Measurements from ENCODE around the gene TRMU.

The TRMU gene

DNA sequence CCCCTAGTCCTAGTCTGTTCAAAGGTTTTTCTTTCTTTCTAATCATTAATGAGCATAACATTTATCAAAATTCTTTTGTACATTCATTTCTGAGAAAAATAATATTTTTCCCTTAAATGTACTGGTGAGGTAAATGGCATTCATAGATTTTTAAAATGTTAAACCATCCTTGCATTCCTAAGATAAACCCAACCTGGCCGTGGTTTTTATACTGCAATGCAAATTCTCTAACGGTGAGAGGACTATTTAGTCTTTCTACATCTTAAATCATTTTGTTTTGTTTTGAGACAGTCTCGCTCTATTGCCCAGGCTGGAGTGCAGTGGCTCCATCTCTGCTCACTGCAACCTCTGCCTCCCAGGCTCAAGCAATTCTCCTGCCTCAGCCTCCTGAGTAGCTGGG, 40.6 kb downstream of the TRMU start:
- no peak for TF ChIP-seq CTCF (IDR thresholded peaks at IDR 0.05; ENCODE audit: low read depth, low read length)
- H3K4me3 ChIP-seq (ENCODE audit: low read depth, low read length): no peak overlapping the region
- H3K27ac ChIP-seq: no peak overlapping the region
- H3K9me3 ChIP-seq (ENCODE audit: severe bottlenecking): peaks cover 3% of the 10 kb centered on the region
- H3K36me3 ChIP-seq: no peaks in the 10 kb centered on the region
- no peak for DNase-seq
- no peaks in the 10 kb centered on the region for H3K27me3 ChIP-seq (ENCODE audit: insufficient read depth, low read depth, severe bottlenecking)

DNA sequence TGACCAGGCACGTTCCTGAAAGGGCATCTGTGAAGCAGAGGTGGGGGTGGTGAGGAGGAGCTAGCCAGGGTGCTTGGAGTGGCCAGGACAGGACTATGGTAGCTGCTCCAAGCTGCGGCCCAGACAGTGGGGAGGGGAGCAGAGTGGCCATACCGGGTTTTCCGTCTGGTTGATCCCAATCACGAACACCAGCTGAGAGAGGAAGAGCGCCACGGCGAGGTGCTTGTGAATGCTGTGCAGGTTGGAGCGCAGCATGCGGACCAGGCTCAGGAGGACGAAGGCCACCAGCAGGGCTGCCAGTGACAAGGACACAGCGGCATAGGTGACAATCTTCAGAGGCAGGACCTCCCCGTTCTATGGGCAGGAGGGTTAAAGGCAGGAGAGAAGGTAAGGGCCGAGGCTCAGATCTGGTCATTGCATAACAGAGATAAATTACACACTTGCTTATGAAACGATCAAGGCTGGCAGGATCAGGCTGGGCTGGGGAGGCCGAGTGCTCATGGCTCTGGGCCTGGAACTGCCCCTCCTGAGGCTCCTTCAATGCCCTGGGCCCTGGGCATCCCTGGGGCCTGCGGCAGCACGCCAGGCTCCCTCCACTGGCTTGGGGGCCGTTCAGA, 41.5 kb downstream of the TRMU start:
- DNase-seq: no peak
- Histone ChIP-seq H3K36me3 (no peaks in the 10 kb centered on the region), H3K9me3 (ENCODE audit: severe bottlenecking) (peaks cover 3% of the 10 kb centered on the region), H3K27me3 (ENCODE audit: insufficient read depth, low read depth, severe bottlenecking) (no peaks in the 10 kb centered on the region), H3K4me3 (ENCODE audit: low read depth, low read length) (no peak overlapping the region), H3K27ac (no peak overlapping the region)
- TF ChIP-seq CTCF (IDR thresholded peaks at IDR 0.05; ENCODE audit: low read depth, low read length): no peak

GRCh38 chr22:46377525-46378425, 42.3 kb downstream of the TRMU start:
- DNase-seq: no peak
- H3K27ac ChIP-seq: no peak overlapping the region
- peaks cover 3% of the 10 kb centered on the region for H3K9me3 ChIP-seq (ENCODE audit: severe bottlenecking)
- no peaks in the 10 kb centered on the region for H3K36me3 ChIP-seq
- no peak for TF ChIP-seq CTCF (IDR thresholded peaks at IDR 0.05; ENCODE audit: low read depth, low read length)
- H3K27me3 ChIP-seq (ENCODE audit: insufficient read depth, low read depth, severe bottlenecking): no peaks in the 10 kb centered on the region
- no peak overlapping the region for H3K4me3 ChIP-seq (ENCODE audit: low read depth, low read length)

DNA sequence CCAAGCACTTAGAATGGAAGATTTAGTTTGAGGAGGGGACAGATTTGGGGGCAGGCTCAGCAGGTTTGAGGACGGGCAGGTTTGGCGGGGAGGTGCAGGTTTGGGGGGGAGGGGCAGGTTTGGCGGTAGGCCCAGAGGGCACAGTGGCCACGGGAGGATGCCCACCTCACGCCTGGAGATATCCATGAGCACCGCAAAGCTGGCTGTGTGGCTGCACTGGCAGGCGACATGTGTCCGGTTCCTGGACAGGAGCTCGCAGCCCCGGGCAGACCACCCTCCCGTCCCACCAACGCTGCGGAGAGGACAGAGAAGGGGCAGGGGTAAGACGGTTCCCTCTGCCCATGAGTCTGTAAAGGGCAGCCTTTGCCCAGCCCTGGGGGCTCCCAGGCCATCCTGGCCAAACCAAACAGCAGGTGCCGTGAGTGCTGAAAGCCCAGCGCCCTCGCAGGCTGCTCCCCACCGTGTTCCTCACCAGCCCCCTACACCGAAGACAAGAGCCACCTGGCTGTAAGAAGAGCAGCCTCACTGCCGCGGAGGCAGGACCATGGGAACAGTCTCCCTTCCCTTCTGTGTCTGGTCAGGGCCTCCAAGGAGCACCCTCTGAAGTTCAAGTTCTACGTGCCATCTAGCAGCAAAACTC, 43.0 kb downstream of the TRMU start:
- DNase-seq: no peak
- no peak overlapping the region for H3K27ac ChIP-seq
- peaks cover 3% of the 10 kb centered on the region for H3K9me3 ChIP-seq (ENCODE audit: severe bottlenecking)
- no peak for TF ChIP-seq CTCF (IDR thresholded peaks at IDR 0.05; ENCODE audit: low read depth, low read length)
- H3K36me3 ChIP-seq: no peaks in the 10 kb centered on the region
- no peaks in the 10 kb centered on the region for H3K27me3 ChIP-seq (ENCODE audit: insufficient read depth, low read depth, severe bottlenecking)
- H3K4me3 ChIP-seq (ENCODE audit: low read depth, low read length): no peak overlapping the region

- Histone ChIP-seq H3K27ac (no peak overlapping the region), H3K36me3 (no peaks in the 10 kb centered on the region), H3K4me3 (ENCODE audit: low read depth, low read length) (no peak overlapping the region), H3K27me3 (ENCODE audit: insufficient read depth, low read depth, severe bottlenecking) (no peaks in the 10 kb centered on the region), H3K9me3 (ENCODE audit: severe bottlenecking) (peaks cover 3% of the 10 kb centered on the region)
- no peak for TF ChIP-seq CTCF (IDR thresholded peaks at IDR 0.05; ENCODE audit: low read depth, low read length)
- no peak for DNase-seq
Observed at GRCh38 chr22:46379066-46379930, 43.8 kb downstream of the TRMU start.

Measured in WERI-Rb-1 (cell line).